Measurements from ENCODE around the gene HNF1A.
"Not testable (repeated sequence)": the region's sequence is repeated elsewhere in the genome, so short reads cannot be mapped to it uniquely, and the experiment has no call there.

HNF1A gene

GRCh38 chr12:121011820-121012219 is 33.5 kb downstream of the HNF1A start:
- no peak for DNase-seq (ENCODE audit: low spot score)

- DNase-seq (ENCODE audit: low spot score): no peak
These were observed 35.4 kb downstream of the HNF1A start for GRCh38 chr12:121013715-121014114.

GRCh38 chr12:121015825-121016766 is 37.8 kb downstream of the HNF1A start, which contains the start of gene C12orf43:
Gene C12orf43 (minus strand): TSS chr12:121016487. CDS start chr12:121016474, 13 bp downstream.
- DNase-seq (ENCODE audit: low spot score): peak; percentile 95

DNA sequence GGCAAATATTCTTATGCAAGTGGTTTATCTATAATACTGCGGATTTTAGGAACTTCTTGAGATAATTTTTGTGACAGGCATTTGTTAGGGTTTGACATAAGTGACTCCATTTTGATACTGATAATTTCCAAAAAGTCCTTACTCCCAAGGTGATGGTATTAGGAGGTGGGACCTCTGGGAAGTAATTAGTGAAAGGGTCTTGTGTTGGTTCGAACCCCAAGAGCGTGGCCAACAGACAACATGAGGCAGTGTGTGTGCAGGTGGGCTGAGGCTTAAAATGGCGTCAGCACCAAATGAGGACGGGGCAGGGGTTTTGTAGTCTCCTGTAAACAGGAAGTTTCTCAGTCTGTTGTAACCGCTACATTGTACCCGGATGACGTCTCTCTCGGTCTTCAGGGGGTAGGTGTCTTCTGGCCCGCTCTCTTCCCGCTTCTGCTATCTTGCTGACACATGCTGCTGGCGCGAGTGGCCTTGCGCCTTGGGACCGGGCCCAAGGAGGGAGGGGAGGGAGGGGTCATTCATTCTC is 39.7 kb downstream of the HNF1A start:
- DNase-seq (ENCODE audit: low spot score): no peak

GRCh38 chr12:121018860-121019617 is 40.7 kb downstream of the HNF1A start:
- no peak for DNase-seq (ENCODE audit: low spot score)

DNA sequence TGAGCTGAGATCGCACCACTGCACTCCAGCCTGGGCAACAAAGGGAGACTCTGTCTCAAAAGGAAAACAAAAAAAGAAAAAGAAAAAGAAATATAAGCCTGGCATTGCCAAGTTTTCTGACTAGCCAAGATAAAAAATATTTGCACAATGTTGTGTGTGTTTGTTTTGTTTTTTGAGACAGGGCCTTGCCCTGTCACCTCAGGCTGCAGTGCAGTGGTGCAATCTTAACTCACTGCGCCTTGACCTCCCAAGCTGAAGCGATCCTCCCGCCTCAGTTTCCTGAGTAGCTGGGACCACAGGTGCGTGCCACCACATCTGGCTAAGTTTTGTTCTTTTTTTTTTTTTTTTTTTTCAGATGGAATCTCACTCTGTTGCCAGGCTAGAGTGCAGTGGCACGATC is 43.4 kb downstream of the HNF1A start:
- no peak for DNase-seq (ENCODE audit: low spot score)

GRCh38 chr12:121022713-121023112 is 44.4 kb downstream of the HNF1A start:
- no peak for DNase-seq (ENCODE audit: low spot score)

- DNase-seq (ENCODE audit: low spot score): no peak
These were observed 45.5 kb downstream of the HNF1A start for GRCh38 chr12:121023799-121024198.

- DNase-seq (ENCODE audit: low spot score): no peak
These were observed 47.3 kb downstream of the HNF1A start for GRCh38 chr12:121025442-121026226.

DNA sequence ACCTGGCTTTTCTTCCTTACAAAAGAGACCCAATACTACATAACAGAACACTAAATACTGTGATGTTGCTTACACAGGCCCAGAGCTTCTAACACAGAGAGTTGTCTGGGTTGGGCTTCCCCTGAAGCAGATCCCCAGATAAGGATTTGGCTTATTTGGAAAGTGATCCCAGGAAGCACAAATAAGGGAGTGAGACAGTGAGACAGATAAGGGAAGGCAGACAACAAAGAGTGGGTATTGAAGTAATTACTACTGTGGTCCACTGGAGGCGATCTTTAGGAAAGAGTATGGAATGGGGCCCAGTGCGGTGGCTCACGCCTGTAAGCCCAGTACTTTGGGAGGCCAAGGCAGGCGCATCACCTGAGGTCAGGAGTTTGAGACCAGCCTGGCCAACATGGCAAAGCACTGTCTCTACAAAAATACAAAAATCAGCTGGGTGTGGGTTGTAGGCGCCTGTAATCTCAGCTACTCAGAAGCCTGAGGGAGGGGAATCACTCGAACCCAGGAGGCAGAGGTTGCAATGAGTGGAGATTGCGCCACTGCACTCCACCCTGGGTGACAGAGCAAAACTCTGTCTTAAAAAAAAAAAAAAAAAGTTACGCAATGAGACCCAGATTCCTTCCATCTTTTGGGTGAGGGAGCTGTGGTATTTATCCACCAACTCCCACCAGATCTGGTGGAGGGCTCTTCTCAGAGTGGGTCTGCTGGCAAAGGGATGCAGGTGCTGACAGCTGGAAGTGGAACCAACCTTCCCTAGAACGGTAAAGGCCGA is 48.1 kb downstream of the HNF1A start:
- DNase-seq (ENCODE audit: low spot score): no peak

DNA sequence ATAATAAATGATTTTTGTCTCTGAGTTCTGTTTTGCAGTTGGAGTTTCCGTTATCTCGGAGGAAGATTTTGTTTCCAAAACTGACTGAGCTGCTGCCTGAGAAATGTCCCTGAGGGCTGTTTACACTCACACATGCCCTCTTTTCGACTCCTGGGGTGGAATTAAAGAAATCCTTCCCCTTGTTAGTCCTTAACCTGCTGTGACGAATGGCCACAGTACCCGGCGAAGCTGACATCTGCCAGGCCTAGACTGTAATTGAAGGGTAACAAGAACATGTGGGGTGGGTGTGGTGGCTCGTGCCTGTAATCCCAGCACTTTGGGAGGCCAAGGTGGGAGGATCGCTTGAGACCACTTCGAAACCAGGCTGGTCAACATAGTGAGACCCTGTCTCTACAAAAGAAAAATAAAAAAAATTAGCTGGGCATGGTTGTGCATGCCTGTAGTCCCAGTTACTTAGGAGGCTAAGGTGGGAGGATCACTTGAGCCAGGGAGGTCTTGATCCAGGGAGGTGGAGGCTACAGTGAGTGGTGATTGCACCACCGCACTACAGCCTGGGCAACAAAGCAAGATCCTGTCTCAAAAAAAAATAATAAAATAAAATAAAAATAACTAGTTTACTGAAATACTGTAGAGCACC is 52.4 kb downstream of the HNF1A start:
- DNase-seq (ENCODE audit: low spot score): no peak

DNA sequence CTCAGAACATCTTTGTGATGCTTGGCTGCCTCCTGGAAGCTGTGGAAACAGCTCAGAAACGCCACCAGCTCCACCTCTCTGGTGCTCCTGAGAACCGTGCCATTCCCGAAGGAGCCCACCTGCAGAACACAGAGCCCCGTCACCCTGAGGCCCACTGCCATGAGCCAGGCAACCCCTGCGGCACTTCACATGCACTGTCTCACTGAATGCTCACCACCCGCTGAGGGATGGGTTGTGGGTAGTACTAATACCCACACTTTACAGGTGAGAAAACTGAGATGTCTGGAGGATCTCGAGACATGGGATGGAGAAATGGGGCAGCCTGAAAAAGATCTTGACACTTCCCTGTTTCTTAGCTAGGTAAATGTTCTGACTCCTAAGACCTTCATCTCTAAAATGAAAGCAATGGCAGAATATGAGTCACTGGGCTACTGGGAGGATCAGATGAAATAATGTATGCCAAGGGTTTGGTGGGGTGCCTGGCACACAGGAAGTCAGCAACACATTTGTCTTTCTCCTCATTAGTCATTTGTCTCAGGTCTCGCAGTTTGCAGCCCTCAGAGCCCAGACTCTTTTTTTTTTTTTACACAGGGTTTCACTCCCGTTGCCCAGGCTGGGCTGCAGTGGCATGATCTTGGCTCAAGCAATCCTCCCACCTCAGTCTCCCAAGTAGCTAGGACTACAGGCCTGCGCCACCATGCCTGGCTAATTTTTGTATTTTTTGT is 55.4 kb downstream of the HNF1A start:
- DNase-seq (ENCODE audit: low spot score): no peak

GRCh38 chr12:121034616-121035305 is 56.4 kb downstream of the HNF1A start:
- no peak for DNase-seq (ENCODE audit: low spot score)

- DNase-seq (ENCODE audit: low spot score): no peak
These were observed 58.5 kb downstream of the HNF1A start for GRCh38 chr12:121036810-121037326.

GRCh38 chr12:121038861-121039668 is 60.7 kb downstream of the HNF1A start, which contains the start of gene OASL:
Gene OASL (minus strand): TSS chr12:121039246. CDS start chr12:121038971, 275 bp downstream.
- DNase-seq (ENCODE audit: low spot score): no peak

DNA sequence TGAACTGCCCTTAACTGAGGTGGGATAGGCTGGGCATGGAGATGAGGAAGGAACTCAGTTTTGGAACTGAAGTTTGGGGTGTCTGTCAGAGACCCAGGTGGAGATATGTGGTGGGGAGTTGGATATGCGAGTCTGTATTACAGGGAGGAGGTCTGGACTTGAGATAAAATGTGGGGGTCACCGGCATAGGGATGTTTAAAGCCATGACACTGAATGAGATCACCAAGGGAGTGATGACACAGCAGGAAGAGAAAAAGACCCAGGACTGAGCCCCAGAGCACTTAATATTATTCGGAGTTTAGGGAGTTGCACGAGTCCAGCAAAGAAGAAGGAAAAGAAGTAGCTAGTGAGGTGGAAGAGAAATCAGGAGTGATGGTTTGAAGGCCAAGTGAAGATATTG is 64.7 kb downstream of the HNF1A start:
- DNase-seq (ENCODE audit: low spot score): no peak

DNA sequence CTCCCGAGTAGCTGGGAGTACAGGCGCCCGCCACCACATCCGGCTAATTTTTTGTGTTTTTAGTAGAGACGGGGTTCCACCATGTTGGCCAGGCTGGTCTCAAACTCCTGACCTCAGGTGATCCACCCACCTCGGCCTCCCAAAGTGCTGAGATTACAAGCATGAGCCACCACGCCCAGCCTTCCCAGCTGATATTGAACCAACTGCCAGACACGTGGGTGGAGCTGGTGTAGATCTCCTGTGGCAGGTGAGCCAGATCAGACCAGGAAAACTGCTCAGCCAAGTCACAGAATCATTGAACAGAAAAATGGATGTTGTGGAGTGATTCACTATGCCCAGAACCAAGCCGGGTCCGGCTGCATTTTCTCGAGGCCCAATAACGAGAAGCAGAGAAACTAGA is 69.1 kb downstream of the HNF1A start:
- not testable (repeated sequence) for DNase-seq (ENCODE audit: low spot score)

DNA sequence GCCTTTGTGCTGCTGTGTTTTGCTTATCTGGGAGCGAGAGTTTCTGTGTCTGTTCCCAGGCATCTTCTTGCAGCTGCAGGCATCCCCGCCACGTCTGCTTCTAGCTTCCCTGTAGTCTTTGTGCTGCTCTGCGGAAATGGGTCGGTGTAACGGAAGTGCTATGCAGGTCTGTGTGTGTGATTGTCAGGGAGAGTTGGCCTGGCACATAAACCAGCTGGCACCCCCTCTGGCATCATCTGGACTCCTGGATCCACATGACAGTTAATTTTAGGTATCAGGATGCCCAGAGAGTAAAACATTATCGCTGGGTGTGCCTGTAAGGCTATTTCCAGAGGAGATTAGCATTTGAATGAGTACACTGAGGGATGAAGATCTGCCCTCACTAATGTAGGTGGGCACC is 70.1 kb downstream of the HNF1A start:
- DNase-seq (ENCODE audit: low spot score): no peak

Measured in hematopoietic multipotent progenitor cell treated with erythropoietin and hydrocortisone succinate and interleukin-3 and kit ligand, for 15 days (in vitro differentiated cells).